Measurements from ENCODE around the gene ADORA3.

ADORA3 gene

DNA sequence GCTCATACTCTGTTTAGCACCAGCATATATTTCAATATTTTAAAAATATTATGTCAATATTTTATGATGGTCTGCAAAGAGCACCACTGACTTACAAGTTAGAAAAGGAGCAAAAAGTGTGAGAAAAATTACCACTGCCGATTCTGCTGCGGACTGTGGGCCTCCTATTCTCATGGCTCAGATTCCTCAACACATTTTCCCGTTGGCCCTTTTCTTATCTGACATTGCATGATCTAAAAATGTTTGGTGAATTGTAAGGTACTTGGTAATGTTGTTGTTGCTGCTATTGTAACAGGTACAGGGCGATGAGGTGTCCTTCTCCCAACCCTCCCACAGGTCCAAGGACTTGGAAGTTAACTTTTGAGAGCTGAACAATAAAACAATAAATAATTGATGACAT lies 28.9 kb downstream of the ADORA3 start:
- DNase-seq = no peak

DNA sequence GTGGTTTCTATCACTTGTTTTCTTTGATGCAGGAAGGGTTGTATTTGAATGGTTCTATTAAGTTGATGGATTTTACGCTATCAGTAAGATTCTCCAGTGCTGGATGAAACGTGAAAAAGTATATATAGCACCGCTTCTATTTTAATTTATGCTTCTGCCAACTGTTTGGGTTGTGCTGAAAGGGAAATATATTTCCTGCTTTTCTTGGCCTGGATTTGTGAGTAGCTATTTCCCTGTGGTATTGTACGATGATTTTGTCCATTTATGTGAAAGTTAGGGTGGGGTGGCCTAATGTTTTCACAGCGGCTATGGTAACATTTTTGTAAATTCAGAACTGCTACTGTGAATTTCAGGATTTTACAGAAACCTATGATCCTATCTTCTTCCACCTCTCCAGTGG lies 29.3 kb downstream of the ADORA3 start:
- no peak for DNase-seq

DNA sequence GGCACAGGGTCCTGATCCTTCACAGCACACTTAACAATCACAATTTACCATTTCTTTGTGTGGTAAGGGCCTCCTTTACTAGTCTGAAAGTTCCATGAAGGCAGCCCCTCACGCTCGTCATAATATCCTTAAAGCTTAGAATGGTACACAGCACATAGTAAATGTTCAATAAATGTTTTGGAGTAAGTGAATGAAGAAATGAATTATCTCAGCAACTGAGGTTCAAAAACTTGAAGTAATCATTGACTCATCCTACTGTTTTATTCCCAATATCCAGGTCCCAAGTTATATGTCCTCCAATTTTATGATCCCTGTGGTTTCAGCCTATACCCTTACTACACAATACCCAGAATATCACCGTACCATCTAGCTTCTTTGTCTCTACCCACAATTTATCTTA lies 31.9 kb downstream of the ADORA3 start:
- no peak for DNase-seq

DNA sequence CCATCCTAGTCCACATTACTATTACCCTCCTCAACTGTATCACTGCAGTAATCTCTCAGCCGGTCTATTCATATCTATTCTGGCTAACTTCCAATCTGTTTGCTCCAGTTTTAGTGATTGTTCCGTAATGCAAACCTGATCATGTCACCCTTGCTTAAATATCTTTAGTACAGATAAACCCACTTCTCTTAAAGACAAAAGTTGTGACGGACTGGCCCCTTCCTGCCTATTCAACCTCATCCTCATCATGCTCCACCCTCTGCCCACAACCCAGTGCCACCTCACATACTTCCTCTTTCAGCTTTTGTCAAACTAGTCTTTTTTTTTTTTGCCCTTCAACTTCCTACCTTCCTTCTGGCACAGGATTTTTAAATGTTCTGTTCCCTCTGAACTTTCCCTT lies 32.4 kb downstream of the ADORA3 start:
- no peak for DNase-seq

DNA sequence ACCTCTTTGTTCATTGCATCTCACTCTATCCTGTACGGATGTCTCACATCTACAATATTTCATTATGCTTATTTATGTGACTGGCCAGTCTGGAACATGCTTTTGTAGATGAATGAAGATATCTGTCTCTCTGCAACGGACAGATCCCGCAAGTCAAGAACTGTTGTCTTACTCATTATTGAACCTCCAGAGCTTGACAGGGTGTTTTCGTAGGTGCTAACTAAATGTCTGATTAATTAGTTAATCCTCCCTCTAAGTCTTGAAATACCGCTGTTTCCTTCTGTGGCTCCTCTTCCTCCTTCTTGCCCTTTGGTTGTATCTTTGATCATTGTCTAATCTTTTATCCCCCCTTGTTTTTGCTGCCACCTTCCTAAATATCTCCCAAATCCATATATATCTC lies 32.8 kb downstream of the ADORA3 start:
- no peak for DNase-seq

DNA sequence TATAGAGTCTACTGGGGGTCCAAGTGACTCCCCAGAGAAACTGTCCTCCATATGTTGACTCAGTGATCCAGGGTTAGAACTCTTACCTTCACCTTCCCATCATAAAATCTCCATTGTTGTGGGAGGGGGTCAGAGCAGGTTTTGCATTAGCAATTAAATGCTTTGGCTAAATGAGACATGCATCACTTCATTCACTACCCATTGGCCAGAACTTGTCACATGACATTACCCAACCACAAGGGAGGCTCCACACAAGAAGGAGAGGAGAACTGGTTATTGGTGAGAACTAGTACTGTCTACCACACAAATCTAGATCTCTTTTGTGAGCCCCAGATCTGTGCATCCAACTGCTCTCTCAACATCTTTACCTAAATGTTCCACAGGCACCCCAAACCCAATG lies 33.9 kb downstream of the ADORA3 start:
- no peak for DNase-seq

DNA sequence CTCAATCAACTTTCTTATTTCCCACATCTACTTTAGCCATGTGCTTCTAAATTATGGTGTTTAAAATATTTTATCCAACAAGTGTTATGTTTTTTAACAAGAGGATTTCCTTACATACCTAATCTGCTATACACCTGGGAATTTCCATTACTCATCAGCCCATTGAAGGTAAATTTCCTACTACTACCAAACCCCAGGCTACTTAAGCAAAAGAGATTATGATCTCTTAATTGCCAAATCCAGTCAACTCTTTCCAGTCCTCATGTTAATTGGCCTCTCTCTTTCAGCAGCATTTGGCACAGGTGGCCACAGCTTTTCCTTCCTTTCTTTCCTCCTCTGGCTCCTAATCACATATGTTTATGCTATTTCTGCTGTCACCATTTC lies 34.7 kb downstream of the ADORA3 start:
- no peak for DNase-seq

DNA sequence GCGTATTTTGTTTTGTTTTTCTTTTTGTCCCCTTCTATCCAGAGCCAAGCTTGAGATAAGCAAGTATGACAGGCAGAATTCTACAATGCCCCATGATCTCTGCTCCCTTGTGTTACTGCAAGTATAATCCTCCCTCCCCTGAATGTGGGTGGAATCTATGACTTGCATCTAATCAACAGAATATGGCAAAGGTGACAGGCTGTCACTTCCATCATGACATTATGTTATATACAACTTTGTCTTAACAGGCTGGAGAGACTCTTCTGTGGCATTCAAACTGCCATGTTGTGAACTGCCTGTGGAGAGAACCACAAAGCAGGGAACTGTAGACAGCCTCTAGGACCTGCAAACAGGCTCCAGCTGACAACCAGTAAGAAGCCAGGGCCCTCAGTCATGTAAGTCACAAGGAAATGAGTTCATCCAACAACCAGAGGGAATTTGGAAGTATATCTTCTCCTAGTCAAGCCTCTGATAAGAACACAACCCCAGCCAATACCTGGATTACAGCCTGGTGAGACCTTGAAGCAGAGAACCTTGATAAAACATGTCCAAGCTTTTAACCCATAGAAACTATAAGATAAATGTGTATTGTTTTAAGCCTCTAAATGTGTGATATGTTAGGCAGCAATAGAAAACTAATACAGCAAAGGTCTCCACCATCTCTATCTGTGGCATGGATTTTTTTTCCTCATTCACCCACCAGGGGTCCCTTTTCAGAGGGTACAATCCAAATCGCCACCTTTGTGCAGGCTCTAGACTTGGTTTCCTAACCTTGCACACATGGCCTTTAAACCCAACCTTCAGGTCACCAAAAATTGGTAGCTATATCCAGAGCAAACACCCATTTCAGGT lies 35.3 kb downstream of the ADORA3 start:
- no peak for DNase-seq

DNA sequence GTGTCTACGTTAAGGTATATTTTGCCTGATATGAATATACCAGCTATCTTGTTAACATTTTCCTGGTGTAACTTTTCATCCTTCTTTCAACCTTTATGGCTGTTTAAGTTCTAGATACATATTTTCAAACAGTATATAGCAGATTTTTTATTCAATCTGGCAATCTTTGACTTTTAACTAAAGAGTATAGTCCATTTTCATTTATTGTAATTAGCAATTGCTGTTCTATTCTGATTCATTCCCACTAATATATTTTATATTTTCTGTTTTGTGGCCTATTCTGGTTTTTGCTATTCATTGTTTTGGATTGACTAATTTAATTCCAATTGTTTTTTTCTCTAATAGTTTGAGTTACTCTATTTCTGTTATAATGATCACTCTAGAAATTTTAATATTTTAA lies 37.0 kb downstream of the ADORA3 start:
- DNase-seq = no peak

DNA sequence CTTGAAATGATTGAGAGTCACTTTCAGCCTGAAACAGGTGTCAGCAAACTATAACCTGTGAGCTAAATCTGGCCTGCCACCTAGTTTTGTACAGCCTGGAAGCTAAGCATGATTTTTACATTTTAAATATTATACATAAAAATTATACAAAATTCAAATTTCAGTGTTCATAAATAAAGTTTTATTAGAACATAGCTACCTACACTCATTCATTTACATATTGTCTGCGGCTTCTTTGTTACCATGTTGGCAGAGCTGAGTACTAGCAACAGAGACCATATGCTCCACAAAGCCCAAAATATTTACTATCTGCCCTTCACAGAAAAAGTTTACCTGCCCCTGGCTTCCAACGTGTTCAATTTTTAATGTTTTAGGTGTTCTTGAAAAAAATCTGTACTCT lies 37.7 kb downstream of the ADORA3 start:
- DNase-seq = no peak

DNA sequence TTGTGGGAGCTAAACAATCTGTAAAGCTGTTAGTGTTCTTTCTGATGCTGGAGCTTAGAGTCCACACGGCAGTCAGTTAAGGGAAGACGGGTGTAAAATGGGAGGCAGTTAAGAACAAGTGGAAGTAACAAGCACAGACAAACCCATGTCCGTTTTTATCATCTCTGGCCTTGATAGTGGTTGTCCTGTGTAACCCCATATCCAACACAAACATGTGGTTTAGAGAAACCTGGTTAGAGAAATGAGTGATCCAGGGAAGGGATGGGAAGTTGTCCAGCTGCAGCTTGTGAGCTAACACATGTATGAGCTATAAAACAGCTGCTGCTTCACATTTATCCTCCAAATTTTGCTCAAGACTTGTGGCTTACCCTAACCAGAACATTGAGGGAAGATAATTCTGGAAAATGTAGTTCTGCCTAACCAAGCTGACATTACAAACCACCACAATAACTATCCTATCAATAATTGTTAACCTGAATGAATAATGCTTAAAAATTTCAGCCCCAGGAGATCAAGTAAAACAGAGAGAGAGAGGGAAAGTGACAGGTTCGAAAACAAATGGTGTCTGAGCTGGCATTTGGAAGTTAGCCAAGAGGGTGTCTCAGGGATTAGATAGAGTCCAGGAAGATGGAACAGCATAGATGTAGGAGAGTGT lies 40.3 kb downstream of the ADORA3 start:
- DNase-seq = no peak

DNA sequence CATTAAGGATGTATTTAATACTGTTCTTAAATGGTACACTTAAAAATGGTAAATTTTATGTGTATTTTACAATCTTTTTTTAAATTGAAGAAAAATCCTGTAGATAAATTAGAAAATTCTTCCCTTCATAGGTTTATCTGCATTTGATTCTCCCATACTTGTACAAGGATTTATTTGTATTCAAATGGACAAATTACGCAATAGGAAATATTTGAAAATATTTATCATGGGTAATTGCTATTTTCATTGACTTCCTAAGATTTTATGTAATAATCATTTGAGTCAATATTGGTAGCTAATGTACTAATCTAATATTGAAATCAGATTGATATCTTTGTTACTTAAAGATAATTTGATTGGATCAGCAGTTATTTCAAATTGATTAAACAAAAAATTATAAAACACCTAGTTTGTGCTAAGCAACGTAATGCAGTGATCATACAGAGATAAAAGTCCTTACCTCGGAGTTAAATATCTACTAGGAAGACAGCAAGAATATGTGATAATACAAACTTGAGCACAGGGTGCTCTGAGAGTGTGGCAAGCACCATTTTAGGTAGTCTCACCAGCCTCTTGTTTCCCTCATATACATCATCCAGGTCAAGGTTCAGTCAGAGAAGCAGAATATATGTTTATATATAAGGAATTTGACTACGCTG lies 40.9 kb downstream of the ADORA3 start:
- DNase-seq = no peak

DNA sequence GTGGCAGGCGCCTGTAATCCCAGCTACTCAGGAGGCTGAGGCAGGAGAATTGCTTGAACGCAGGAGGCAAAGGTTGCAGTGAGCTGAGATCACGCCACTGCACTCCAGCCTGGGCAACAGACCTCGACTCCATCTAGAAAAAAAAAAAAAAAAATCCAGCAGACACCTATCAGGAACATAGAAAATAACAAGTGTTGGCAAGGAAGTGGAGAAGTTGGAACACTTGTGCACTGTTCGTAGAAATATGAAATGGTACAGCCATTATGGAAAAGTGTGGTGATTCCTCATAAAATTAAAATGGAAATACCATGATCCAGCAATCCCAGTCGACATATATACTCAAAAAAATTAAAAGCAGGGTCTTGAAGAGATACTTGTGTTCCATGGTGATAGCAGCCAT lies 41.7 kb downstream of the ADORA3 start:
- no peak for DNase-seq

DNA sequence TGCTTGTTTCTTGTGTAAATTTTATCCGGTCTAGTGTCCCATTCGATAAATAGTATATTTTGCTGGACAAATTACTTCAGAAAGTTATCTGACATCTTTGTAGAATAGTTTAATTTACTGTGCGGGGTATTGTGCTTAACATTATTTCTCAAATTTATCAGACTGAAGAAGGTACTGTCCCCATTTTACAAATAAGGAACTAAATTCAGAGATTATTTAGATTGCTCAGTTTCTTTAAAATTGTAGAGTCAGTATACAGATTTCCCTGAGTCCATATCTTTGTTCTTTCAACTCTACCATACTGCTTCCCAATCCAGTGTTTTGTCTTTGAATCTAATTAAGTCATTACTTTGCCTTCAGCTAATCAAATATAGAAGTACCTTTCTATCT lies 47.8 kb downstream of the ADORA3 start:
- DNase-seq = no peak

DNA sequence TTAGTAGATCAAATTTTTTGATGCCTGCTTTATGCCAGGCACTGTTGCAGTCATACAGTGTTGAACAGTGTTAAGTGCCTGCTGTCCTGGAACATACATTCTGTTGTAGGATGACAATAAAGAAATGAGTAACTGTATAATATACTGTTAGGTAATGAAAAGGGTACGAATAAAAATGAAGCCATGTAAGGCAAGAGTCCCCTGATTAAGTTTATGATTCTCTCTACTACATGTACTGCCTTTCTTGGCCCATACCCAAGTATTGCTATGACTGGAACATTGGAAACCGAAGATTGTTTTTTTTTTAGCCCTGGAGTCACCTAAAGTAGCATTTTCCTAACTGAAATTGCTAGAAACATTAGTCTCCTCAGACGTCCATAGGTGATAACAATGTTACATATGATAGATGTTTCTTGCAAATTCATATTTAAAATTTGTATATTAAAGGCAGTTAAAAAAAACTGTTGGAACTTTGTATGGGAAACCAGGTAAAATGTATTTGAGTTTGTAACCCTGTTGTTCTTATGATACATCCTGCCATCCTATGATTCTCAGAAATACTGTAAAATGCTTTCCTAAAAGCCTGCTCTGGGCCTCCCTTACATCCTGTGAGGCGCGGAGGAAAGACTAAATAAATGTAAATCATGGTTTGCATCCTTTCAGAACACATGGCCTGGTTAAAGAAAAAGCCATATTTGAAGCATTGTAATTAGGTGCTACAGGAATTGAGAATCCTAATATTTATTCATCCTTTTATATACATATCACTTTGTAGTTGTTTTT lies 48.4 kb downstream of the ADORA3 start:
- no peak for DNase-seq

DNA sequence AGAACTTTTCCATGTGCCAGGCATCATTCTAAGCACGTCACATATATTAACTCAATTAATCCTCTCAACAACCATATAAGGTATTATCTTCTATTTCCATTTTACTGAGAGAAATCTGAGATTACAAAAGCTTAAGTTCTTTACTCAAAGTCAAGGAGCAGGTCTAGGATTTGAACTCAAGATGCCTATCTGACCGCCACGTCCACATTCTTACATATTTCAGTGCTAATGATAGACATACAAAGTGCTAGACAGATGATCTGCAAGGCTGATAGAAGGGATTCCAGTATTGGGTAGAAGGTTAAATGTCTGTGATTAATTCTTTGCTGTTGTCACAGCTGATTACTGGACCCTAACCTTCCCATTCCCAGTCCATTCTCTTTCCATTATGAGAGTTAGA lies 49.7 kb downstream of the ADORA3 start:
- no peak for DNase-seq

DNA sequence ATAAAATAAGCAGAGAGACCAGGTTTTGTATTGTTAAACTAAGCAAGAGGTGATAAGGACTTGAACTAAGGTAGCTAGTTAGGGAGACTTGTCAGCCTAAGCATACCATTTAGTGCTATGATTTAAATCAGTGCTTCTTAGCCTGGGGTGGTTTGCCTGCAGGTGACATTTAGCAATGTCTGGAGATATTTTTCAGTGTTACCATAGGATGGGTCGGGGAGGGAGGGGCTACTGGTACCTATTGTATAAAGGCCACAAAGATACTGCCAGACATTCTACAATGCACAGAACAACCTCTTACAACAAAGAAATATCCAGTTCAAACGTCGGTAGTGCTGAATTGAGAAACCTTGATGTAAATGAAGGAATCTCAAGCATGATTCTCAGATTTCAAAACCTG lies 50.9 kb downstream of the ADORA3 start:
- no peak for DNase-seq

DNA sequence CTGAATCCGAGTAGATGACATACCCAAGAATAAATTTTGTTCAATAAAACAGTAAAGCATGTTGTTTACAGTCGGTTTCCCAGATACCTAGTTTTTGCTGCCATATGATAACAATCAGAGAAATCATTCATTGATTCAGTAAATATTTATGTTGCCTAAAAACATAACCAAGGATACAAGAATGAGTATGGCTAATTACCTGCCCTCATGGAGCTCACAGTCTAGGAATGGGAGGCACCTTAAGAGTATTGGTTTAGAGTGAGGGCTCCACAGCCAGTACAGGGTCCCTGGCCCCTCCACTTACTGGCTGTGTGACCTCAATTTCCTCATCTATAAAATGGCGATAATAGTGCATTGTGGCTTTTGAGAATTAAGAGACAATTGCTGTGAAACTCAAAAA lies 53.2 kb downstream of the ADORA3 start:
- no peak for DNase-seq

DNA sequence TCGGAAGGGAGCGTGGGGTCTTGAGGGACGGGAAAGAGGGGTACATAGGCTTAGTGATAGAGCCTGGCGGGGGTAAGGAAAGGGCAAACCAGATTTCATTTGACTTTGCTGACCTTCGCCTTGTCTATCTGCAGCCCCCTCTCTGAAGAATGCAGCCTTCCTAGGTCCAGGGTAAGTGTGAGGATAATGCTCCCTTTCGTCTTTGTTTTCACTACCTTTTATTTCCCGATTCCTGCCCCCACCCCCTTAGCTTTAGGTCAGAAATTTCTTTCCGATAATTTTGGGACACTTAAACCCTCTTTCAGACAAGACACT lies 53.8 kb downstream of the ADORA3 start:
- DNase-seq = no peak

Data from NCI-H1436 (cell line).